GM19324 (cell line): ENCODE measurements around the gene SORL1-AS1.

Experiments
- ATAC-seq: cut with Tn5 transposase; IDR thresholded peaks from one replicate; pipeline ENCODE4 v1.9.1; 2021; ENCODE audit warnings: mild to moderate bottlenecking, moderate library complexity; ENCODE audit not compliant: unreplicated experiment, low FRiP score

SORL1-AS1 gene

DNA sequence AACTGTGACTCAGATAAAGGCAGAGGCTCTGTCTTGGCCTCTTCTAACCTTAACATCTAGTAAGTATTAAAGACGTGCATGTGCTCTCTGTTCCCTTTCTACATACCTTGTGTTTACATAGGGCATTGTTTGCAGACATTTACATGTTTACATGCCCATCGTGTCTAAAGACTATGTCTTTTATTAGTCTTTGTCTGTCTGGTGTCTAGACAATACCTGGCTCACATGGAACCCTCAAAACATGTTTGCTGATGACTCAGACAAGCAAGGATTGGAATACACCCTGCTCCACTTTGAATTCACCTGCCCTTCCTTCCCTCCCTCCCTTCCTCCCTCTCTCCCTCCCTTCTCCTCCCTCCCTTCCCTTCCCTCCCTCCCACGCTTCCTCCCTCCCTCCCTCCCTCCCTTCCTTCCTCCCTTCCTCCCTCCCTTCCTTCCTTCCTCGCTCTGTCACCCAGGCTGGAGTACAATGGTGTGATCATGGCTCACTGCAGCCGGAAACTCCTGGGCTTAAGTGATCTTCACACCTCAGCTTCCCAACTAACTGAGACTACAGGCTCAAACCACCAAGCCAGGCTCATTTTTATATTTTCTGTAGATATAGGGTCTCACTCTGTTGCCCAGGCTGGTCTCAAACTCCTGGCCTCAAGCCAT lies 23.7 kb upstream of the SORL1-AS1 start:
- ATAC-seq: no peak

DNA sequence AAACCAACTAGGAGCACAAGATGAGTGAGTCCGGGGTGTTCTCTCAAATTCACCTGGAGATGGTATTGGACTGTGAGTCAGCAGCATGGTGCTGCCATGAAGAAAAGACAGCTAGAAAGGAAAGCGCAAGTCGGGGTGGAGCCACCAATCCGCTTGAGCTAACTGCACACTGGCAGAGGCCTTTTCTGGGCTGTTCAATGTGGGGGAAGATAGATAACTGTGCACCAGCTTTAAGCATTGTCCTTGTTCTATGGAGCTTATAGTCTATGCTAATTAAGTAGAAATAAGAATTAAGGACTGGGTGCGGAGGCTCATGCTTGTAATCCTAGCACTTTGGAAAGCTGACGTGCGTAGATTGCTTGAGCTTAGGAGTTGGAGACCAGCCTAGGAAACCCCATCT lies 21.9 kb upstream of the SORL1-AS1 start:
- ATAC-seq: no peak

DNA sequence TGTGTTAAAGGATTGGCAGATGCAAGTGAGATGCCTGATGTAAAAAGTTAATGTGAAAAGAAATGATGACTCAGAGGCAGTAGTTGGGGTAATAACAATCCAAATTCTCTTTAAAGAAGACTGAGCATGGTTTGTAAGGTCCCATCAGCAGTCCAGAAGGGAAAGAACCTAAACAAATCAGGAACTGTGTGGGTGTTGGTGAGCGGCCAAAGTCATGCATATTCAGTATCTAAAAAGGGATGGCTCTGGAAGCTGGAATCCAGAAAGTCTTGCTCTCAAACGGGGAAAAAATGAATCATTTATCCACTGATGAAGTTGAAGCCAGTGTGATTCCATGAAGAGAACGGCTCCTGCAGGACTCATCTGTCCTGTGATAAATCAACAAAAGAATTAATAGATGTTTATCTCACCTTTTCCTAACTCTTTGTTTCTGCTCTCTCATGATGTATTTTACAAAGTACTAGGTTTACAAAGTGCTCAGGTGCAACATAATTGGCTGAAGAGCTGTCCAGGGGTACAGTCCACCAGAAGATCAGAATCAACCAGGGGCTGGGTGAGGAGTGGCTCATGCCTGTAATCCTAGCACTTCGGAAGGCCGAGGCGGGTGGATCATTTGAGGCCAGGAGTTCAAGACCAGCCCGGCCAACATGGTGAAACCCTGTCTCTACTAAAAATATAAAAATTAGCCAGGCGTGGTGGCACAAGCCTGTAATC lies 20.5 kb upstream of the SORL1-AS1 start:
- no peak for ATAC-seq

DNA sequence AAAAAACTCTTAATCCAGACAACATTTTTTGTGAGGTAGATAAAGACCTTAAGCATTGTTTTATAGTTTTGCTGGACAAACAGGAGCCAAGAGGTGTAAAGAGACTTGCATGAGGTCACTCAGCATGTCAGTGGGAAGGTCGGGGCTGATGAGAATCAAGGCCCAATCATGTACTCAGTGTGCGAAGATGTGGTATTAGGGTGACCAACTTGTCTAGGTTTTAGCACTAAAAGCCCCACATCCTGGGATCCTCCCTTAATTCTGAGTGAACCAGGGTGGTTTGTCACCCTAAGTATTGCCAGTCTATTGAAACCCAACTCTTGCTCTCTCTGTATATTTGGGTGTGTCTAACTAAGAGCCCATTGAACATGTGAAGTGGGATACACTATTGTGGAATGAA lies 19.5 kb upstream of the SORL1-AS1 start:
- ATAC-seq: no peak

DNA sequence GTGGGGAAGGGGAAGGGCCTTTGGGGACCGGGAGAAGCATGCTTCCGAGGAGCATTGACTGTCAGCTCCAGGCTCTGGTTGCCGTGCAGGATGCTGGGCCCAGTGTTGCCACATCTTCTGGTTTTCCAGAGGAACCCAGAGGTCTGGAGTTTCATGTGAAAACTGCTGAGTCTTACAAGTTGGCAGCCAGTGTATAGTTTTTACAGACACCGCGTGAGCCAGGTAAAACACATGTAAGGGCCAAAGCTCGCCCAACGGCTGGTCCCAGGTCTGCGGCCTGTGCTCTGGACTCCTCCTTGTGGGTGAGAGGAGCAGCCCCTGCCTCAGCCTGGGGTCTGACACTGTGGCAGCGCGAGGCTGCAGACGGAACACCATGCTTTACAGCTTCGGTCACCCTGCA lies 18.4 kb upstream of the SORL1-AS1 start:
- no peak for ATAC-seq

DNA sequence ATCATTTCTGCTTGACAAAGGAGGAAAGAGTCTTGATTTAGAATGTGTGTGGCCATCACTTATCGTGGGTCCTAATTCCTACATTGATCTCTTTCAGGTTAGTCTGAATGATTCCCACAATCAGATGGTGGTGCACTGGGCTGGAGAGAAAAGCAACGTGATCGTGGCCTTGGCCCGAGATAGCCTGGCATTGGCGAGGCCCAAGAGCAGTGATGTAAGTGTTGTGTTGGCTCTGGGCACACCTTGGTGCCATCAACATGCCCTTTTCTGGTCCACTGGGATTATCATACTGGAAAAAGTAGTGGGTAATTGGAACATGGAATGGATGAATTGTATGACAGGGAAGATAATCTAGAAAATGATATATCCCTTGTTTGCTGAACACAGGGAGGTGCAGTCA lies 17.1 kb upstream of the SORL1-AS1 start:
- no peak for ATAC-seq

DNA sequence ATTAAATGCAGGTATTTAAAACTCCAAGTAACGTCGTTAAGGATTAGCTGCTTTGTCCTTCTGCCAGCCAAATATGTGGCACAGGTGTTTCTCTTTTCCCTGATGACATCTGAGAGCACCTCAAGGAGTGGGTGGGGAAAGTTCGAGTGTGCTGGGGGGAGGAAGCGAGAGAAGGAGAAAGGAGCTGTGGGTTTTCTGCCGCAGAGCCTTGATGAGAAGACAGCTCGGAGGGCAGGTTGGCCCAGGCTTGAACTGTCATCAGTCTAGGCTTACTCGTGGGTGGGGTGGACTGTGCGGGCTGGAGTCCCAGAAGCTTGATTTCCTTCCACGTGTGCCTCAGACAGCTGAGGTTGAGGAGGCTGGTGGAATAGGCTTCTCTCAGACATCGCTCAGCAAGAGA lies 15.2 kb upstream of the SORL1-AS1 start:
- peak; percentile 48 for ATAC-seq

DNA sequence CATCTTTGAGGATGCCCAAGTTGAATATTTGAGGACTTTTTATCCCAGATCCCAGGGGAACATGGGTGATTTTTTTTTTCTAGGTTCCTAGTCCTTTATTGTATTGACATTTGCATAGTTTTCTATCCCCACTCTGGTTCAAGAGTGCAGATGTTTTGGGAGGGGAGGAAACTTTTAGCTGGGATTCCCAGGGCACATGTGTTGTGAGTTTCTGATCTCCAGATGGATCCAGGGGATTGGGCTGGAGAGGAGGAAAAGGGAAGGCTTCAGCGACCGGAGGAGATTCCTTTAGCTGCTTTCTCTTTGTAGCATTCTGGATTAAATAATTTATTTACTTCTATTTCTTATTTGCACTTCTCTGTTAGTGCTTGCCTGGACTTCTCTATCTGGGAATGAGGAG lies 14.7 kb upstream of the SORL1-AS1 start:
- no peak for ATAC-seq

DNA sequence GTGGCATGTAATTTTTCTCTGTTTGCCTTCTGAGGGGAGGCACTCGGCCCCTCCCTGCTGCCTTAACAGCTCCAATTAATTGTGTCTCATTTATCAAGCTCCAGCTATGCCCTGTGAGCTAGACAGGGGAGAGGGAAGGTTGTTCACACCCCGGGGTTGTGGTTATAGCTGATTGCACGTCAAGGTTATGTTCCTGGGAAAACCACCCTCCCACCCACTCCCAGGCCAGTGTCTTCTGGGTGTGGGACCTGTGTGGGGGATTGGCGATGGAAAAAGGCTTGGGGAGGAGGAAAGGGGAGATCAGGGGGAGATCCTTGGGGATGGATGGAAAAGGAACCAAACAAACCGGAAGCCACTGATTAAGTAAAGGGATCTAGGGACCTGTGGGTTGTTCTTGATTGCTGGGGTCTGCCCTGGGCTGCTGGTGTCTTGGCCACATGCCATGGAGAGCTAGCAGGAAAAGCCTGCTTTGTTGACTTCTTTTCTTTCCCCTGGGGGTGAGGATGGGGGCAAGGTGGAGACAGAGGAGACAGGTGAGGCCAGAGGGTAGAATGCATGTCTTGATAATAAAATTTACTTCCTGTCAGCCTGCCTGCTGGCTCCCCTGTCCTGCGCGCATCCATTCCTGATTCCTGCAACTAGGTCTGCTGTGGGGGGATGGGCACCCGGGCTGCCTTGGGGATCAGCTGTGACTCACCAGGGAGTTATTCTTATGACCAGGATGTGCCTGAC lies 13.5 kb upstream of the SORL1-AS1 start:
- ATAC-seq: no peak

DNA sequence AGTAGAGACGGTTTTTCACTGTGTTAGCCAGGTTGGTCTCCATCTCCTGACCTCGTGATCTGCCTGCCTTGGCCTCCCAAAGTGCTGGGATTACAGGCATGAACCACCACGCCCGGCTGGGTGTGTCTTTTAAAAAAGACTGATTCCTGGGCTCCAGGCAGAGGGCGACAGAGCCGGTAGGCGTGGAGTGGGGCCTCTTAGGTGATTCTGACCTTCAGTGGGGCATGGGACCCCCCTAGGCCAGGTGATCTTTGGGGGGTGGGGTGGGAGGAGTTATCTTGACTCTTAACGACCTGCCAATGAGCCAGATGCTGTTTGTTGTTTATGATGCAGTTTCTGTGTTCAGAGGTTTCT lies 12.9 kb upstream of the SORL1-AS1 start:
- ATAC-seq: no peak

DNA sequence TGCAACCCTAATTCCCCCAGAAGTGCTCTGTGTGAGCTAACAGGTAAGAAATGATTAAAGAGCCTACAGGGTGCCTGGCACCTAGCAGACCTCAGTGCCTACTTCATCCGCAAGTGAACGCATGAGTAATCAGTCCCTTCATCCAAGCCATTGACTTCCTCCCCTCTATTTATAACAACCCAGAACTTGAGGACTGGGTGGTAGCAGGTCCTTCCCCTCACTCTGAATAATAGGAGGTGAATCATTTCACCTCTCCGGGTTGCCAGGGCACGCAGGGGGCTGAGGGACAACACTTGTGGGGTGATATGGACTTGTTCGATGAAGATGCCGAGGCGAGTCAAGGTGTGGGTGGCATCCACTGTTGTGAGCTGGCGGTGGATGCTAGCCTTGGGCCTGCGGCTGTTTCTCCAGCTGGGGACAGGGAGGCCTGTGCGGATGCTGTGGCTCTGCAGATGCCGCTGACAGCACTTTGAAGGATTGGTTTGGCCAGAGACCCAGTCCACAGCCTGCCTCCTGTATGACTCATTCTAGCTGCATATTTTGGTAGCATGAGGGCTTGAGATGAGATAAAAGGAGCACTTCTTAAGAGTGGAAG lies 11.7 kb upstream of the SORL1-AS1 start:
- no peak for ATAC-seq

DNA sequence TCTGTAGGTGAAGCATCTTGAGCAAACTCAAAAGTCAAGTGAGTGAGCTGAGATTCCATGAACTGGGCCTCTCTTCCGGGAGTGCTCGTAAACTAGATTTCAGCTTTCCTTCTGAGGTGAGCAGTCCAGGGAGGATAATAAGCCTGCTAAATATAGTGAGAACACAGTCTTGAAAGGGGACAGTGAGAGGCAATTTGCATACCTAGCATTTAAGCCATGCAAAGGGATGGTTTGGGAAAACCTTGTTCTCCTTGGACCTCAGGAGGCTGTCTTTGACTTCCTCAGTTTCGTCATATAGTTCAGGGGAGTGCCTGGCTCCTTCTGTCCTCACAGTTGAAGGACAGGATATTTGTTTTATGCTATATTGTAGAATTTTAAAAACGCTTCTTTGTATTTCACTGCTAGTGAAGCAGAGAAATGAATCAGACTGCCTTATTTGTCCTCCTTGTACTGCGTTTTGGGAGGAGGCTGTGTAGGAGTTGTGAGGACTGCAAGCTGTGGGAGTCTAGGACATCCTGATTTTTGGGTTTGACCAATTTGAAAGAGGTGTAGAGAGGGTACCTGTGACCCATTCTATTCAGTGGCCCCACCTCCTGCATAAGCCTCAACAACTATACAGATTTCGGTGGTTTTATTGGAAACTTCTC lies 11.0 kb upstream of the SORL1-AS1 start:
- ATAC-seq: no peak

DNA sequence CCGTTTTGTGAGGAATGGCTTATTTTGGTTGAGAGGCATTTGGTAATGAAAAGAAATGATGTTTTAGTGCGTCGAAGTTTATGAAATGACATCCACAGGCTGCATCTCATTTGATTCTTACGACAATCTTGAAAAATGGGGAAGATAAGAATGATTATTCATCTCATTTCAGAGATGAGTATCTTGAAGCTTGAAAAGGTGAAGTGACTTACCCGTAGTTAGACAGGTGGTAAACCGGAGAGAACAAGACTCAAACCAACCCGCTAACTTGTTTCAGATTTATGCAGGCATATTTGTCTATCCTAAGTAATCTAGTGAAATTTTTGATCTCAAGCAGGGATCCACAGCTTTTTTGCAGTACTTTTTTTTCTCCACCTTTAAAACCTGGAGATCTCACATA lies 9.1 kb upstream of the SORL1-AS1 start:
- ATAC-seq: no peak

DNA sequence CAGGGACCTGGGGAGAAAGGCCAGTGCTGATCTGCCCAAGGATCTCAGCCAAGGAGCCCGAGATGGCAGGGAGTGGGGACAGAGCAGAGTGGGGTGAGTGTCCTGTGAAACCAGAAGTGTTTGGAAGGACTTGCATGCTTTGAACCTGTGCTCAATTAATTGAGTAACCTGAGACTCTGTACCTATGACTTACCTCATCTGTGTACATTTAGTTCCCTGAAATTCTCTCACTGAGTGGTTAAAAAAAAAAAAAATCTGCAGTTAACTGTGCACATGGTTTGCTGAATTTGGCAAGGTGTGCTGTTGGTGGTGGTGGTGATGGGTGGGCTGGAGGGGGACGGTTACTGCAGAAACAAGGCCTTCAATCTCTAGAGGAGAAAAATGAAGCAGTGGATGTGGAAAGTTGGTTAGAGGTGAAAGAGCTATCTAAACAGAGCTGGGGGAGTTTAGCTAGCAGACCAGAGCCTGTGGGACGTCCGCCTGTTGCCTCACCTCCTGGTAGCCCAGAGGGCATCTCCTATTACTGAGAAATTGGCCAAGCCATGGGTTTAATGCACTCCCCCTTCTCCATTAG lies 8.3 kb upstream of the SORL1-AS1 start:
- no peak for ATAC-seq

DNA sequence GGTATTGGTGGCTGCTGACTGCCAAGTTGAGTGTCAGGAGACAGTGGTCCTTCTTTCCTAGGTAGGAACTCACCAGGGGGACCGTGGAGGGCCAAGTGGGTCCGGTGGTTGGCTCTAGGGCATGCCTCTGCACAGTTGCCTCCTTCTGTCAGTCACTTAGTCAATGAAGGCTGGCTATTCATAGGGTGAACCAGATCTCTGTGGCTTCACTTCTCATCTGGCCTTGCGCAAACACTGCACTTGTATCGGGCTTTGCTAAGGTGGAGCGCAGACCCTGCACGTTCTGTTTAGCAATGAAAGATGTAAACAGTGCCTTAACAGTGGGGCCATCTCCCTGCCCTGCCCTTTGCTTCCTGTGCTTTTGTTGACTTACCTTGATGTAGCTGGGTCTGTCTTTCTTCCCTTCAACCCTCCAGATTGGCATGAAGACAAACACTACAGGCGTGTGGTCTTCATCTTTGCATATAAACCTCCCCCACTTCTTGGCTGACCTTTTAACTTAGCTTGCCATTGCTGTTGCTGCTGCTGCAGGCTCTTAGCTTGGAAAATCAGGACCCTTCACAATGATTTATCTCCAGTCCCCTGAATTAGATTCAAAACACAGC lies 6.7 kb upstream of the SORL1-AS1 start:
- no peak for ATAC-seq

DNA sequence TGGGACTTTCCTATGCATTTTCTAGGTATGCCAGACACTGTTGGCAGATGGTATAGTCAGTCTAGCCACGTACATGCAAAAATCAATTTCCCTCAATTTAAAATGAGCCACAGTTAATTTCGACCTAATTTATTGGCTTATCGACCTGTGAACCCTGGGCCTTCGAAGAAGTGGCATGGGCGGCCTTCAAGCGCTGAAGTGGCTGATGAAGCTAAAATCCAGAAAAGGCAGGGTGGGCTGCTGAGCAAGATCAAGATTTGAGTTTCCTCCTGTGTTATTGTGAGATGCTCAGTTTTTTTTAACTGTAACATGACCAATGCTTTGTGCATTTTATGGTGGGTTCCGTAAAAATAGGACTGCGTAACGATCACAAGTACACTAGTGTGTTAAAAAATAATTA lies 5.8 kb upstream of the SORL1-AS1 start:
- no peak for ATAC-seq

DNA sequence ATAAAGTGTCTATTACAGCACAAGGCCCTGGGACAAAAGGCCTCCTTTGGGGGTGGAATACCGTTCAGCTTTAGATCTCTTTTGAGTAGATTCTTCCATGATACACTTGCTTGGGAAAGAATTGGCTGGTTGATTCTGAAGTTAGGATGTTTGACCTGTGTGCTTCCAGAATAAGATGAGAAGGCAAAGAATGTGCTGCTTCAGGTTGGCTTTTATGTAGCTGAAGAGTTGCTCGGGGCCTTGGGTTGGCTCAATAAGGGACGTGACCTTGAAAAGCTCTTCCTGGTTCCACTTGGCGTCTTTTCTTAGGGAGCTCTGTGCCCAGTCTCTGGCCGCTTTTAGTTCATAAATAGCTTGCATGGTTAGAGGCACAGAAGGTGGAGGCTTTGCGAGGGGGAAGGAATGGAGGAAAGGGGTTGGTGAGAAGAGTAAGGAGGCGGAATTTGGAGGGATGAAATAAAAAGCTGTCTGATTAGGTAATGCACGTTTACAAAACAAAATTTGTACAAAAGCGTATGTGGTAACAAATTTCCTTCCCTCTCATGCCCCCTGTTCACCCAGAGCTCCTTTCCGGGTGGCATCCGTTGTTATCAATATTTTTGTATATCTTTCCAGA lies 4.2 kb upstream of the SORL1-AS1 start:
- no peak for ATAC-seq

DNA sequence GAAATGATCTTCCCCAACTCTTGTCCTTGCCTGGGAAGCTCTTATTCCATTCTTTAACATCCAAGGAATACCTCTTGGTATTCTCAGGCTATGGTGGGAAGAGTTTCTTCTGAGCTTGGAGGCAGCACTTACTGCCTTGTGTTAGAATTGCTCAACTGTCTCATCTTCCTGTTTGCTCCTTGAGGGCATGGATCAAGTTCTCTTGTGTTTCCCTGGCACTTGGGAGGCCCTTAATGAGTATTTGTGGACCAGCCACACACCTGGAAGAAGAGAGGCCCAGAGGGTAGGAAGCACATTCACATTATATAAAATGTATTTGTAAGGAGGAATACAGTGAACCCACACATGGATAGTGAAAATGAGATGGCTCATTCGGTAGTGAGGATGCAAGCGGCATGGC lies 3.4 kb upstream of the SORL1-AS1 start:
- no peak for ATAC-seq

DNA sequence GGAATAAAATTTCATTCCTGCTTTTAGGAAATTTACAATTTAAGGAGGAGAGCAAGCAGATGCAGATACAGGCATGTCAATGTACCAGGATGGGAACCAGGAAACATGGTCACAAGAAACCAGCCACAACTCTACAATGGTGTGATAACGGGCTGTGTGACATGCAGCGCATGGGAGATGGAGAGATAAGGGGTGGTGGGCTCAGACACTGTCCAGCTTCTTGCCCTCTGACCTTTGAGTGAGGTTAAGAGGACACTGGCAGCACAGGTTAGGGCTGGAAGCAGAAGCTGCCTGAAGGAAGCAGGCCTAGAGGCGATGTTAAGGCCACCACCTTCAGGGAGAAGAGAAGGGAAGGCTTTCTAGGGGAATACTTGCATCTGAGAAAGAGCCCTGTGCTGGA lies 2.3 kb upstream of the SORL1-AS1 start:
- ATAC-seq: no peak
